Activated T-cell treated with anti-CD3 and anti-CD28 coated beads for 24 hours (primary cell): Measurements from ENCODE around the gene FAR2.
"Not testable (repeated sequence)": the region's sequence is repeated elsewhere in the genome, so short reads cannot be mapped to it uniquely, and the experiment has no call there.

ENCODE experiments used
- DNase-seq: peaks from one replicate; pipeline ENCODE4 v3.0.0-alpha.2; 2020; ENCODE audit warnings: low read depth

The FAR2 gene

DNA sequence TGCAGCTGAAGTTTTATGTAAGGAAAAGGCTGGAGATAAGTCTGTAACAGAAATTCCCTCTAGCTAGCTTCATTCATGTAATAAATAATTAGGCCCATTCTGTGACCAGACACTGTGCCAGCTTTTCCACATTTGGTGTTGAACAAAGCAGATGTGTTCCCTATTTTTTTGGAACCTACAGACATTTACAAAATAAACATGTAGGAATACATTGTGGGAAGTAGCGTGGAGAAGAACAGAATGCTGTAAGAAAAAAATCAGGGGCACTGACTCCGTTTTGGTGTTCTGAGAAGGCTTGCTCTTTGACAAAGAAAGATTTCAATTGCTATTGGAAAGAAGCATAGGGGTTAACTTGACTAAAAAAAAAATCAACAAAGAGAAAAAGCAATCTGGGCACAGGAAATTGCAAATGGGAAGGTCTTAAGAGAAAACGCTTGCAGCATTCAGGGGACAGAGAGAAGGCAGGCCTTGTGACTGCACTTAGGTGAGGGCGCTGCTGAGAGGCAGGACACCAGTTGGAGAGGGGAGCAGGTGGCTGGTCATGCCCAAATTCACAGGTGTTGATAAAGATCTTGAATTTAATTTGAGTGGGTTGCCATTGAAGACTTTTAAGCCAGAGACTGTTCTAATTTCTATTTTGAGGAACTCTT is 4.0 kb downstream of the FAR2 start:
- DNase-seq: no peak

DNA sequence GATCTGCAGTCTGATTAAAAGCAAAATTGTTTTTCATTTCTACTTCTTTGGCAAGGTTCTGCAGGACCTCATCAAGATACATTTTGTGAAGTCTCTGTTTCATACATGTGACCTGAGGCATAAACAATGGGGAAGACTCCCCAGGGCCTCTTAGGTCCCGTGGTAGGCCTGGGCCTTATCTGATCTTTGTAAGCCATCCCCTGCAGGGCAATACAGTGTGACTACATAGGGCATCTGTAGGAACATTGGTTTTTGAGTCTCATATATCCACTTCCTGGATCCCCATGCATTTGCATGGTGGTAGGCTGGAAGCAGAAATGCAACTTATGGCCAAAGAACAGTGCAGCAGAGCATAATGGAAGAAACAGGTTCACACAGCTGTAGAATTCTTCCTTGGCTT is 6.0 kb downstream of the FAR2 start:
- DNase-seq: no peak

DNA sequence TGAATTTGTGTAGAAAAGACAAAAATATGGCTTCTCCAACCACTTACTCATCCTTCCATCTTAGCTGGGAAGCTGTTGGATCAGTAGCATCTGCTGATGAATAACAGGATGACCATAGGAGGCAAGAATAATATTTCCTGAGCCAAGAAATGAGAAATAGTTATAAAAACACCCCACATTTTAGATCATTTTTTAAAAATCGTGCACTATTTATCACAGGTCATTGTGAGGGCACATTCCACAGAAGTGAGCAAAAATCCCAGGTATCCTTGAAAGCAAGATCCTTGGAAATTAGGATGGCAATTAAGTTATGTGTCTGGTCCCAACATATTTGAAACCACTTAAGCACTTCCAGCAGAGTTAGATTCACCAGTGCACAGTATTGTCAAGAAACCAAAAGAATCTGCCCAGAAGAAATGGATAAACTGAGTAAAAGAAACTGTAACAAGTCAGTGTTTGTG is 8.4 kb downstream of the FAR2 start:
- DNase-seq: no peak

DNA sequence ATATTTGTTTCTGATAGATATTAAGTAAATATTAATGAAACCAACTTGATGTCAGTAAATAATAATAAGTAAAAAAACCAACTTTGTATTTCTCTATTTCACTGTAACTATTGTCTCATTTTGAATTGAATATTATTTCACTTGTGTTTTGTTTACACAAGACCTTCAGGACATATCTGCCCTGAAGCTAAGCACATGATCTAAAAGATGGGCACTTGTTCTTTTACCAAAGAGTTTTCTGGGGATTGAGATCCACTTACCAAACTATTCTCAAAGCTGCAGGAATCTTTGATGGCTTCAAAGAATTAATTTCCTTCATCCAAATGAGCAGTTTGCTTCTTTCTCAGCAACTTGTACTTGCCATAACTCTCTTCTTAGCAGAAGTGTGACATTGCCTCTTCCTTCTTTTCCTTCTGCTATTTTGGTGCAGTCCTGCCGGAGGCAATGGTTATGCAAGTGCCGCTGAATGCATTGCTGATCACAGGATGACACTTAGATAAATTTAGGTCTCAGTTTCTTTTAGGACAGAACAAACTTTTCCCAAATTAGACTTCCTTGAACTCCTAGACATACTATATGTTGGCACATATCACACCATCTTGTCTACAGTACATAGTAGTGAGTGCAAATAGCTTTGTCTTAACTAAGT is 9.2 kb downstream of the FAR2 start:
- DNase-seq: no peak

DNA sequence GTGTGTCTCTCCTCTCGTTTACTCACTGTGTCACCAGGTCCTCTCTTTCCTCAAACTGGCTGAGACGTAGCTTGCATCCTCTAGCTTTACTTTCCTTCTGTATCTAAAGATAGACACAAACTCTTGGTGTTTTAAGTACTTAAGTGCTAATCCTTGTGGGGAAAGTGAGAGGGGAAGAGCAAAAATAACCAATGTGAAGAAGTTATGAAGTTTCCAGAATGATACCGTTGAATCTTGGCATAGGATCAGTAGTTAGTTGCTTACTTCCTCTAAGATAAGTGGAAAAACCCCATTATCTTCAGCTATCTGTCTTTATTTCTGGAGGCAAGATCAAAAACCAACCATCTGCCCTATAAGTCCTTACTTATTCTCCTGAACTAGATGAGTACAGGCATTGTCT is 10.6 kb downstream of the FAR2 start:
- DNase-seq: no peak

DNA sequence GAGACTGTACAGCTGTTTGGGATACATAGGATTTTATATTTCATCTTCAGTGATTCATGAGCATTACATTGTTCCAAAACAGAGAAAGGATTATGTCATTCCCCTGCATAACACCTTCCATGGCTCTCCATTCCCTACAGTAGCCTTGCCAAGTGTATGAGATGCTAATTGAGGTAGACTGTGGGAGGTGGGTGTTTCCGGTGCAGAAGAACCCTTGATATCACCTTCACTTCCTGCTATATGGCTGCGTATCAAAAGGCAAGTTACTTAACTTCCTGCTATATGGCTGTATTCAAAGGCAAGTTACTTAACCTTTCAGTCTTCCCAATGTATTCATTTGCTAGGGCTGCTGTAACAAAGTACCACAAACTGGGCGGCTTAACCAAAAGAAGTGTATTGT is 11.2 kb downstream of the FAR2 start:
- DNase-seq: no peak

DNA sequence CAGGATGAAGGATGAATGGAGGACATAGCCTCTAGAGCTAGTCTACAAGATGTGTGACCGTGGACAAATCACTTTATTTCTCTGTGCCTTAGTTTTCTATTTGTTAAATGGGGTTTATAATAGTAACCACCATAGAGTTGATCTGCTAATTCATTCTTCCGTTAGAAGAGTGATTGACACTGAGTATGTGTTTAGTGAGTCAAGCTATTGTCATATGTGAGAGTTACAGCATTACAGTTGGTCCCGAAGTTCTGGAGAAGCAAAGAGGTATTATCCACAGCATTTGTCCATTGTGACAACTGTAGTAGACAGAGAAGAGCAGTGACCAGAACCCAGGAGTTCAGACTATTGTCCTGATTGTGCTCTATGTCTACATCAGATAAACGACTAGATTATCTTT is 14.1 kb downstream of the FAR2 start:
- no peak for DNase-seq

DNA sequence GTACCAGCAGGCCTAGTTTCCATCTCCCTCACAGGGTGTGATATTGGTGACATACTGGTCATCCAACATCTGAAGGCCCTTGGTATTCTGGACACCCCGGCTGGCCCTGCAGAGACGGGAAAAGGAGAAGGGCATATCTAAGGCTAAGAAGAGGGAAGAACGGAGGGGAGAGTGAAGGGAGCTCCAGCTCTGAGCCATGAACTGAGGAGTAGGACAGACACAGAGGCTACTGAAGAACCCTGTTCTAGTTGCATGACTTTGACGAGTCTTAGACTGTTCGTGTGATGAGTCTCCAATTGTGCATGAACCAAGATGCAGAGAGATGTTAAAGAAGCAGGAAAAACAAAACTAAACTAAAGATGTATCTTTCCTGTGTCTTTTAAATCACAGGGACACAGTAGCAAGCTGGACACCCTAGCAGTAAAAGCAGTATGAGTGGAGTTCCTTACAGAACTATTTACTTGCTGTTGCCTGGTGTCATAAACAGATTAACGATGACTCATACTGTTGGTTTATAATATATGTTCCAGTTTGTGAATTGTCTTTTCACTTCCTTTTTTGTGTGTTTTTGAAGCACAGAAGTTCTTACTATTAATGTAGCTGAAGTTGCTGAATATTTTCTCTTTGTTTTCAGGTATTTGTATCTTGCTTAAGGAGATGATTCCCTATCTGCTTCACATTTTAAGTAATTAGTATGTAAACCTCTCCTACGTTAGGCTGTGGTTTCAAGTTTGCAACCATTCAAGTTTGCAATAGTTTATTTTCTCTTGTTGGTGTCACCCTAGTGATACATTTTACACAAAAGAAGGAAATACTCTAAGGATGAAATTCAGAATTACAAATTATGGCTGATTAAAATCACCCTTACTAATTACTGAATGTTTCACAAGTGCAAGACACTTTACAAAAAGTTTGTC is 15.7 kb downstream of the FAR2 start:
- no peak for DNase-seq

DNA sequence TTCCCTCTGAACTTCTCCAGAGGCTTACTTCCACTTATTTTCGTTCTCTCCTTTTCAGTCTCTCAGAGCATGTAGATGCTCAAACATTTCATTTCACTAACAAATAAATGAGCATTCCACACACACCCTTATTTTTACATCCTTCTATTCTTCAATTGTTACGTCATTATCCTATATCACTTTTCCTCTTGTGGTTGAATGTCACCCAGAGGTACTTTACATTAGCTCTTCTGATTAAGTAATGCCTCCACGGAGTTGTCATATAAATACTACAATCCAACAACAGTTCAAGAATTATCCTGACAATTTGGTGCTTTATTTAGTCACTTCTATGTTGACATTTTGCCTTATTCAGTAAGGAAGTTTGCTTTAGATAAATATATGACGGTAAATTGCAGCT is 18.4 kb downstream of the FAR2 start:
- no peak for DNase-seq

DNA sequence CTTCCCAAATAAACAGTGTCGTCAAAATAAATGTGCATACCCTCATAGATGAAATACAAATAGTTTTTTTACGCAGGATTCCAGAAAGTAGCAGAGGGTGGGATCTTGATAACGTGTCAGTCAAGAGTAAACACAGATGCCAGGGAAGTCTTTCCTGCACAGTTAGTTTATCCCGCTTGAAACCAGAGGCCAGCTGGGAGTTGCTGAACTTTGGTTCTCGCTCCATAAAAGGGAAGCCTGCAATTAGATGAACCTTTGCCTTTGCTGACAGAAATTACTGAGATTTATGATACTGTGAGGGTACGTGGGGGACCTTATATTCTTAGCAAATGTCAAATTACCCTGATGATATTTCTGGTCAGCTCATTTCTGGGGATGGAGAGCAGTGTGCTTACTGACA is 18.9 kb downstream of the FAR2 start:
- DNase-seq: no peak

DNA sequence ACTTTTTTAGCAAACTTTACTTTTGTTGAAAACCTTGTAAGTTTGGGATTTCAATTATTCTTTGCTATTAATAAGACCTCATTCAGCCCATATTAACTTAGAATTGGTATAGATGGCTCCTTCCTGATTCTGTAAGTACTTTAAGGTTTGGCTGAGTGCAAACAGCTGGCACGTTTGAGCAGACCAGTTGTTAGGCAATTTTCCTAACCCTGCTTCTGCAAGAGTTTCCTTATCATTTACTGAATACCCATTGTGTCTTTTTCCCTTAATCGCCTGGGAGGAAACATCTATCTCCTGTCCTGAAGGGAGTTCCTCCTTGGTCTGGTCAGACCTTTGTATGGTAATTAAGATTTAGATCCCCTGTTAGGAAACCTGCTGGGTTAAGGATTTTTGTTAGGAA is 20.9 kb downstream of the FAR2 start:
- not testable (repeated sequence) for DNase-seq

DNA sequence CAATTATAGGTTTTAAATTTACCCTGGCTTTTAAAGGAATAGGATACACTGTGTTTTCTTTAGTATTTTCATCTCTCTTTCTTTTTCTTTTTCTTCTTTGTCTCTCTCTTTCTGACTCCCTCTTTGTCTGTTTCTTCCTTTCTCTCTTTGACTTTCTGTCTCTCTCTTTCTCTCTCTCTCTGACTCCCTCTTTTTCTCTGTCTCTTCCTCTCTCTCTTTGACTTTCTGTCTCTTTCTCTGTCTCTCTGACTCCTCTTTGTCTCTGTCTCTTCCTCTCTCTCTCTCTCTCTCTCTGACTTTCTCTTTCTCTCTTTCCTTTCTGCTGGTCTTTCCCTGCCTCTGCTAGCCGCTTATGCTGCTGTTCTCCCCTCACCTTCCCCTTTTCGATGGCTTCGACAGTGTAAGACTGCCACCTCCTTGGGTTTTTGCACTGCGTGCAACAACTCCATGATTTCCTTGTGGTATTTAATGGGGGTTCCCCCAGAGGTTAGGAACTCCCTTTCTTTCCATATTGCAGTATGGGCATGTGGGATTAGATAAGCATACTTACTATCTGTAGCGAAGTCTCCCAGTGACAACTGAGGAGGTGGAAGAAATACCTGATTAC is 21.5 kb downstream of the FAR2 start:
- DNase-seq: not testable (repeated sequence)

DNA sequence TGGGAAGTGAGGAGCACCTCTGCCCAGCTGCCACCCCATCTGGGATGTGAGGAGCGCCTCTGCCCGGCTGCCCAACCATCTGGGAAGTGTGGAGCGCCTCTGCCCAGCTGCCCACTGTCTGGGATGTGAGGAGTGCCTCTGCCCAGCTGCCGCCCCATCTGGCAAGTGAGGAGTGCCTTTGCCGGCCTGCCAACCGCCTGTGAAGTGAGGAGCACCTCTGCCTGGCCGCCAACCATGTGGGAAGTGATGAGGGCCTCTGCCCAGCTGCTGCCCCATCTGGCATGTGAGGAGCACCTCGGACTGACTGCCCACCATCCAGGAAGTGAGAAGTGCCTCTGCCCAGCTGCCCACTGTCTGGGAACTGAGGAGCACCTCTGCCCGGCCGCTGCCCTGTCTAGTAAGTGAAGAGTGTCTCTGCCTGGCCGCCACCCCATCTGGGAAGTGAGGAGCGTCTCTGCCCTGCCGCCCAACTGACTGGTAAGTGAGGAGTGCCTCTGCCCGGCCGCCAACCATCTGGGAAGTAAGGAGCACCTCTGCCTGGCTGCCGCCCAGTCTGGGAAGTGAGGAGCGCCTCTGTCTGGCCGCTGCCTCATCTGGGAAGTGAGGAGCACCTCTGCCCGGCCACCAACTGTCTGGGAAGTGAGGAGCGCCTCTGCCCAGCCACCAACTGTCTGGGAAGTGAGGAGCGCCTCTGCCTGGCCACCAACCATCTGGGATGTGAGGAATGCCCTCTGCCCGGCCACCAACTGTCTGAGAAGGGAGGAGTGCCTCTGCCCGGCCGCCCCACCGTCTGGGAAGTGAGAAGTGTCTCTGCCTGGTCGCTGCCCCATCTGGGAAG is 22.6 kb downstream of the FAR2 start:
- no peak for DNase-seq

DNA sequence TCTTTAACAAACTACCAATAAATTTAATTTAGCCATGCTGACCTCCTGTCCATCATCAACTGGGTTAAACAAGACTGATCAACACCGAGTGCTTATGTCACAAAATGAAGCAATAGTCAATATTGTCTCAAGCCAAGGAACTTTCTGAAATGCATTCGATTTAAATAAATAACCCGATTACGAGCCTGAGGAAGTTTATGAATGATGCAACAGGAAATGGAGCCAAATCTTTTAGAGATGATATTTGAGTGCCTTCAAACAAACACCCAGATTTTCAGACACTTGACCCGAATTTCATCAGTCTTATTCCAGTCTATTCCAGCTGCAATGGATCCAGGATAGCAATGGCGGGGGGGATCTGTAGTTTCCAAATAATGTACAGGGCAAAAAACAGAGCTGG is 27.9 kb downstream of the FAR2 start:
- no peak for DNase-seq

DNA sequence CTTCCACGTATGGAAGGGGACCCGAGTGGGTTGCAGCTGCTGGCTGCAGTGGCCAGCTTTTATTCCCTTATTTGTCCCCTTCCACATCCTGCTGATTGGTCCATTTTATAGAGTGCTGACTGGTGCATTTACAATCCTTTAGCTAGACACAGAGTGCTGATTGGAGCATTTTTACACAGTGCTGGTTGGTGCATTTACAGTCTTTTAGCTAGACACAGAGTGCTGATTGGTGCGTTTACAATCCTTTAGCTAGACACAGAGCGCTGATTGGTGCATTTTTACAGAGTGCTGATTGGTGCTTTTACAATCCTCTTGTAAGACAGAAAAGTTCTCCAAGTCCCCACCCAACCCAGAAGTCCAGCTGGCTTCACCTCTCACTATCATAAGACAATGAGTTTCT is 33.2 kb downstream of the FAR2 start:
- not testable (repeated sequence) for DNase-seq

DNA sequence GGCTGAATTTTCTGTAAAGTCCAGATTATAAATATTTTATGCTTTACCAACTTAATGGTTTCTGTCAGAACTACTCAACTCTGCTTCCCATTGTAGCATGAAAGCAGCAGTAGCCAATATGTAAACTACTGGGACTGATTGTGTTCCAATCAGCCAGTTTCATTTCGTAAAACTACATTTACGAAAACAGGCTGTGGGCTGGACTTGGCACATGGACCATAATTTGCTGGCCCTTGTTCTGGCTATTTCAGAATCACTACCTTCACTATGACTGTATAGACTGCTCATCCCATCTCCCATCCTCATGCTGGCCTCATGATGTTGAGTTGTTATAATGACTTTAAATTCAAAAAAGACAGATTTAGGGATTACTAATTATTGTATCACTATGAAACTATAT is 38.7 kb downstream of the FAR2 start:
- no peak for DNase-seq

DNA sequence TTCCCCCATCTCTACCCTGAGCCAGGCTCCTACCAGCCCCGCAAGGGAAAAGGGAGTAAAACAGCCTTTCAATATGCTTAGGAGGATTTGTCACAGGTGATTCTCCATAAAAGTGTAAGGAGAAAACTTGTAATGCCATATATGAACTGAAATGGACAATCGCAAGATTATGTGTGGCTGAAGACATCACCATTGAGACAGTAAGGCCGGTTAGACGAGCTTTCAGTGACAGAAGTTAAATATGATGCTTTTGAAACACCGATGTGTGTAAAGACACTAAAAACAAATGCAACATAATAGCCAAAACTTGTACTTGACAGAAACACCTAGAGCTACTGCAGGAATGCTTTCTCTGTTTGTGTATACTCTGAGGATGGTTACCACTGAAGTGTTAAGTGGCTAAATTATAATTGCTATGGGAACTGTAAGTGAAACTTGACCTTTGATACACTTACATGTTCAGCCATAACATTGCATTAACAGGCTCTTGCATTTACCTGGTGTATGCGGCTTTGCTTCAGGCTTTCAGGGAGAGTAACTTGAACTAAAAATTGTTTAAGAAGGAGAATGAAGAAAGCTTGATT is 42.3 kb downstream of the FAR2 start:
- no peak for DNase-seq

DNA sequence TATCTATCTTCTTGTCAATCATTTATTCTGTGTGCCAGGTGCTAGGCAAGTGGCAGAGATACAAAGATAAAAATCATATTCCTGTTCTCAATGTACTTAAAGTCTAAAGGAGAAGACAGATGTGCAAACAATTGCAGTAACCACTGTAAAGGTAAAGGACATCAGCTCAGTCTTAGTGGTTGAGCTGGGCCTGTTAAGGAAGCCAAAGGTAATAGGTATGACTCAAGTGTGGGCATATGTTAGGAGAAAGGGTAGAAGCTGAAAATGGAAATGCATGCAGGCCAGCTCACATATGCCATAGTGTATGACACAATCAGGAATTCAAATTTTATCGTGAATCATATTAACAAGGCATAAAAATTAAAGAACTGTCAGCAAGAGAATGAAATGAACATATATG is 49.8 kb downstream of the FAR2 start:
- DNase-seq: no peak

DNA sequence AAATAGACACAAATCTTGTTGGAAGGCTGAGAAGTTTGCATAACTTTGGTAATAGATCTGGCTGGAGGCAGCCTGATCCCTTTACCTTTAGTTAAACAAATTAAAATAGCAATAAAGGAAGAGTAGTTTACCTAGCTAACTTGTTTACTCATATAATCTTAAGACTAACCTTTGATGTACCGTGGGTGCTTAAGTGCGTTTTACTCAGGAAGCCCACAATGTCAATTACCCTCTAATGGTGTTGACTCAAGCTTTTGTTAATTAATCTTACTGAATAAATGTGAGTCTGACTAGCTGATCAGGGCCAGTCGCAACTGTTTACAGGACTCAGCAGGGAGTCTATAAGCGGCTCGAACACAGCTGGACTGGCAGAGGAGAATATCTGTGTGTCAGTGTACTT is 51.5 kb downstream of the FAR2 start:
- DNase-seq: no peak

DNA sequence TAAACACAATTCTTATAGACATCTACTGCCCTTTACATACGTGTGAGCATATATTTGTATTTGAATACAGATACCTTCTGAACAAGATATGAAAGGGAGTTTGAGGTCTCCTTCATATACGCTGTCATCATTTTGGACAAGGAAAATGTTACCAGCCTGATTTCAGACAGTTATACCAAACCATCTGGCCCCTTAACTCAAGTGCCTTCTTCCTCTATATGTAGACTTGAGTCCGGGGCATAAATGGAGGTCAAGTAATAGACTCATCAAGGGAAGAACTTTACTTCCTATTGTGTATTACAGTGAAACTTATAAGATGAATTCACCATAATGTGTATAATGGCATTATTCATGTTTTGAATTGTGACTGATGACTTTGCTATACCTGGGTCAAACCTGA is 52.2 kb downstream of the FAR2 start:
- DNase-seq: no peak

DNA sequence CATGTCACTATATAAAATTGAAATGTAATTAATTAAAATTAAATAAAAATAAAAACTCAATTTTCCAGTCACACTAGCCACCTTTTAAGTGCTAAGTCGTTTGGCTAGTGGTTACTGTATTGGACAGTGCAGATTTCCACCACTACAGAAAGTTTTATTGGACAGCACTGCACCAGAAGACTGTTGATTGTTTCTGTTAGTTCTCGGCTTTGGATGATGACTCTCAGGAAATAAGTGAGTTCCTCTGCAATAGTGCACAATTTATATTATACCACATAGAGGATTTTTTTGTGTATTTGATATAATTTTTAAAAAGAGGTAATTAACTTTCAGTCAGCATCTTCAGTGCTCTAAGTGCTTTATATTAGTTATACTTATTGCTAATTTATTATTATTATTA is 52.7 kb downstream of the FAR2 start:
- no peak for DNase-seq
